HepG2 (cell line): ENCODE measurements around the gene PRR29. TPM values are rescaled to one million over a fixed set of nuclear protein-coding genes. Genes with fewer than 3 reads are reported as not detected.

Source experiments
- ADNP ChIP-seq: sonication (generic); formaldehyde crosslinking; IDR thresholded peaks from 2 replicates; pipeline ENCODE4 v1.4.0; 2020; ENCODE audit warnings: missing genetic modification reagents
- HOMEZ ChIP-seq: IDR thresholded peaks from 2 replicates; pipeline ENCODE4 v1.6.1; 2016; ENCODE audit warnings: low read depth
- IKZF5 ChIP-seq: IDR thresholded peaks from 2 replicates; pipeline ENCODE4 v1.6.1; 2018; ENCODE audit warnings: missing genetic modification reagents, mild to moderate bottlenecking, missing compliant biosample characterization
- KMT2A ChIP-seq: sonication (generic); formaldehyde crosslinking; IDR thresholded peaks from 2 replicates; pipeline ENCODE4 v1.4.0; 2020; ENCODE audit warnings: missing genetic modification reagents
- MXD4 ChIP-seq: IDR thresholded peaks from 2 replicates; pipeline ENCODE4 v1.6.1; 2016; ENCODE audit warnings: mild to moderate bottlenecking, missing biosample characterization, missing genetic modification reagents
- NR2F1 ChIP-seq, 2 experiments: fragments of 450-650 bp in 1 of 2; formaldehyde crosslinking in 1 of 2; IDR thresholded peaks; 2 replicates each; pipeline versions ENCODE4 v1.5.0 to v1.6.1; 2016 to 2020; ENCODE audit warnings: mild to moderate bottlenecking in 1 of 2, missing compliant biosample characterization in 1 of 2, missing genetic modification reagents in 1 of 2, moderate library complexity in 1 of 2
- PPARG ChIP-seq: conservative IDR thresholded peaks from 2 replicates; pipeline ENCODE4 v1.6.1; 2016; ENCODE audit warnings: missing biosample characterization, missing genetic modification reagents
- RELA ChIP-seq: sonication (generic); formaldehyde crosslinking; IDR thresholded peaks from 2 replicates; pipeline ENCODE4 v1.4.0; 2020; ENCODE audit warnings: missing genetic modification reagents
- SALL1 ChIP-seq: sonication (generic); formaldehyde crosslinking; IDR thresholded peaks from 2 replicates; pipeline ENCODE4 v1.8.0; 2022; ENCODE audit warnings: mild to moderate bottlenecking, missing genetic modification reagents
- TBX3 ChIP-seq: fragments of 450-650 bp; IDR thresholded peaks from 2 replicates; pipeline ENCODE4 v1.6.1; 2017; ENCODE audit warnings: antibody characterized with exemption, mild to moderate bottlenecking, inconsistent platforms, borderline replicate concordance
- TMF1 ChIP-seq: sonication (generic); formaldehyde crosslinking; IDR thresholded peaks from 2 replicates; pipeline ENCODE4 v1.8.1; 2022; ENCODE audit warnings: low read depth, missing genetic modification reagents
- ZBTB43 ChIP-seq: sonication (generic); formaldehyde crosslinking; conservative IDR thresholded peaks from 2 replicates; pipeline ENCODE4 v1.4.0; 2020; ENCODE audit warnings: missing genetic modification reagents
- ZNF317 ChIP-seq: sonication (generic); formaldehyde crosslinking; IDR thresholded peaks from 2 replicates; pipeline ENCODE4 v1.5.0; 2020; ENCODE audit warnings: mild to moderate bottlenecking, missing genetic modification reagents
- ZNF329 ChIP-seq: sonication (generic); formaldehyde crosslinking; IDR thresholded peaks from 2 replicates; pipeline ENCODE4 v1.9.0; 2021; ENCODE audit warnings: low read depth, mild to moderate bottlenecking, missing genetic modification reagents
- ZNF367 ChIP-seq: sonication (generic); formaldehyde crosslinking; IDR thresholded peaks from 2 replicates; pipeline ENCODE4 v1.4.0; 2020; ENCODE audit warnings: missing genetic modification reagents, borderline replicate concordance
- ZNF572 ChIP-seq: sonication (generic); formaldehyde crosslinking; IDR thresholded peaks from 2 replicates; pipeline ENCODE4 v1.5.1; 2020; ENCODE audit warnings: mild to moderate bottlenecking, missing genetic modification reagents
- ZNF577 ChIP-seq: sonication (generic); formaldehyde crosslinking; IDR thresholded peaks from 2 replicates; pipeline ENCODE4 v1.4.0; 2020; ENCODE audit warnings: mild to moderate bottlenecking, low read depth, missing genetic modification reagents, borderline replicate concordance
- ZNF710 ChIP-seq: sonication (generic); formaldehyde crosslinking; IDR thresholded peaks from 2 replicates; pipeline ENCODE4 v1.5.0; 2020; ENCODE audit warnings: mild to moderate bottlenecking, missing genetic modification reagents, borderline replicate concordance
- polyA plus RNA-seq, 8 experiments: library from polyadenylated mRNA; depleted of rRNA in 3 of 8; stranded (reverse) in 7 of 8; unstranded in 1 of 8; fragments of >200 nt; fragmentation: Illumina TruSeq in 4 of 8; extraction: Trizol in 4 of 8; gene quantifications; 2 replicates each; pipeline versions ENCODE4 v1.2.1 to v1.2.3, GENCODE V29; 2011 to 2016; ENCODE audit warnings: low read depth in 4 of 8, missing spikeins in 1 of 8, mixed read lengths in 1 of 8; ENCODE audit not compliant: insufficient read depth in 1 of 8
- total RNA-seq, 5 experiments: library from RNA; depleted of rRNA; stranded (reverse); fragments of >200 nt; fragmentation: Illumina TruSeq; extraction: Trizol; gene quantifications; 2 replicates each; pipeline ENCODE4 v1.2.3, GENCODE V29; 2016; ENCODE audit warnings: low read depth in 1 of 5
- TF ChIP-seq, protein P1 (sequence below): sonication (generic); formaldehyde crosslinking; conservative IDR thresholded peaks from 2 replicates; pipeline ENCODE4 v1.4.0; 2020; ENCODE audit warnings: missing genetic modification reagents
- TF ChIP-seq, protein P2 (sequence below): sonication (generic); formaldehyde crosslinking; IDR thresholded peaks from 2 replicates; pipeline ENCODE4 v1.9.0; 2021; ENCODE audit warnings: missing genetic modification reagents, mild to moderate bottlenecking, borderline replicate concordance

PRR29 gene
- total and polyA plus RNA-seq, 2 of the 13 experiments (the other 11 are each of a cell fraction or from before 2014, with no cell fraction given), result 0.07 to 0.20 TPM

DNA sequence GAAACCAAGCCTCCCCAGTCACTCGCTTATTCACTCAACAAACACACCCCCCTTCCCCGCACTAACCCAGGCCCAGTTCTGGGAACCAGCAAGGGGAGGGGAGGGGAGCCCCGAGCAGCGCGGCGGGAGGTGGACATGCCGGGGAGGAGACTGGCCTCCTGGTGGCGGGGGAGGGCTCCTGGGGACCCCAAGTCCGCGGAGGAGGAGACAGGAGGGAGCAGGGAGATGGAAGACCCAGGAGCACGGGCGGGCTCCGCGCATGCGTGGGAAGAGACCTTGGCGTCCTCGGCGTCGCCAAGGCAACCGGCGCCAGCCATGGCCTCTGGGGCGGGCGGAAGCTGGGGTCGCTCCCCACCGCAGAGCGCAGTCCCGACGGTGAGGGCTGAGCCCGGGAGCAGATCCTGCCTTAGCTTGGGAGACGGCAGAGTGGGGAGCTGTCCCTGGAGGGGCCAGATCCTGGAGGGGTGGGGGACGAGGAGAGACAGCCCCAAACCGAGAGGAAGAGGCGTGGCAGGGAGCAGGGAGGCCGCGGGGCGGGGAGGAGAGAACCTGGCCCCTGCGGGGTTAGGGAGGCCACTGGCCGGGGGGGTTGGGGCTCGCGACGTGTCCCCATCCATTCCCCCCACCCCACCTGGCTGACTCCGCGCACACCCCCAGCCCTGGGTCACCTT lies at the start of gene PRR29 (continued):
- peak; percentile 45; the same call in 1 of the 2 replicates for TF ChIP-seq ZNF710
- no peak for TF ChIP-seq ADNP
- no peak for TF ChIP-seq TBX3
- TF ChIP-seq, protein P1, sequence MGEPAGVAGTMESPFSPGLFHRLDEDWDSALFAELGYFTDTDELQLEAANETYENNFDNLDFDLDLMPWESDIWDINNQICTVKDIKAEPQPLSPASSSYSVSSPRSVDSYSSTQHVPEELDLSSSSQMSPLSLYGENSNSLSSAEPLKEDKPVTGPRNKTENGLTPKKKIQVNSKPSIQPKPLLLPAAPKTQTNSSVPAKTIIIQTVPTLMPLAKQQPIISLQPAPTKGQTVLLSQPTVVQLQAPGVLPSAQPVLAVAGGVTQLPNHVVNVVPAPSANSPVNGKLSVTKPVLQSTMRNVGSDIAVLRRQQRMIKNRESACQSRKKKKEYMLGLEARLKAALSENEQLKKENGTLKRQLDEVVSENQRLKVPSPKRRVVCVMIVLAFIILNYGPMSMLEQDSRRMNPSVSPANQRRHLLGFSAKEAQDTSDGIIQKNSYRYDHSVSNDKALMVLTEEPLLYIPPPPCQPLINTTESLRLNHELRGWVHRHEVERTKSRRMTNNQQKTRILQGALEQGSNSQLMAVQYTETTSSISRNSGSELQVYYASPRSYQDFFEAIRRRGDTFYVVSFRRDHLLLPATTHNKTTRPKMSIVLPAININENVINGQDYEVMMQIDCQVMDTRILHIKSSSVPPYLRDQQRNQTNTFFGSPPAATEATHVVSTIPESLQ (CRISPR knock-in tag), result no peak
- peak; percentile 93 for TF ChIP-seq ZNF572 (CRISPR knock-in tag)
- 0 out of 2 replicates have a peak, but pooled peaks have one; percentile 34 for TF ChIP-seq MXD4 (CRISPR knock-in tag)
- TF ChIP-seq SALL1, result no peak
- TF ChIP-seq, protein P2, sequence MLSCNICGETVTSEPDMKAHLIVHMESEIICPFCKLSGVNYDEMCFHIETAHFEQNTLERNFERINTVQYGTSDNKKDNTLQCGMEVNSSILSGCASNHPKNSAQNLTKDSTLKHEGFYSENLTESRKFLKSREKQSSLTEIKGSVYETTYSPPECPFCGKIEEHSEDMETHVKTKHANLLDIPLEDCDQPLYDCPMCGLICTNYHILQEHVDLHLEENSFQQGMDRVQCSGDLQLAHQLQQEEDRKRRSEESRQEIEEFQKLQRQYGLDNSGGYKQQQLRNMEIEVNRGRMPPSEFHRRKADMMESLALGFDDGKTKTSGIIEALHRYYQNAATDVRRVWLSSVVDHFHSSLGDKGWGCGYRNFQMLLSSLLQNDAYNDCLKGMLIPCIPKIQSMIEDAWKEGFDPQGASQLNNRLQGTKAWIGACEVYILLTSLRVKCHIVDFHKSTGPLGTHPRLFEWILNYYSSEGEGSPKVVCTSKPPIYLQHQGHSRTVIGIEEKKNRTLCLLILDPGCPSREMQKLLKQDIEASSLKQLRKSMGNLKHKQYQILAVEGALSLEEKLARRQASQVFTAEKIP (CRISPR knock-in tag), result no peak
- no peak for TF ChIP-seq ZBTB43 (CRISPR knock-in tag)
- TF ChIP-seq ZNF367 (CRISPR knock-in tag), result no peak
- TF ChIP-seq KMT2A, result no peak
- TF ChIP-seq ZNF329 (CRISPR knock-in tag), result no peak
- TF ChIP-seq PPARG (CRISPR knock-in tag), result no peak
- TF ChIP-seq ZNF317 (CRISPR knock-in tag), result no peak
- TF ChIP-seq IKZF5 (CRISPR knock-in tag), result 0 out of 2 replicates have a peak, but pooled peaks have one; percentile 24
- no peak for TF ChIP-seq RELA (CRISPR knock-in tag)
- TF ChIP-seq ZNF577, result no peak
- TF ChIP-seq TMF1 (CRISPR knock-in tag), result no peak
- TF ChIP-seq NR2F1 (CRISPR knock-in tag; IDR thresholded peaks at IDR 0.05), result peak in 1 of 2 experiments; percentile 25; a peak in 1 of 4 replicates
- TF ChIP-seq HOMEZ (CRISPR knock-in tag), result no peak
